ENCODE data around the gene TSPAN3.

TSPAN3 gene

DNA sequence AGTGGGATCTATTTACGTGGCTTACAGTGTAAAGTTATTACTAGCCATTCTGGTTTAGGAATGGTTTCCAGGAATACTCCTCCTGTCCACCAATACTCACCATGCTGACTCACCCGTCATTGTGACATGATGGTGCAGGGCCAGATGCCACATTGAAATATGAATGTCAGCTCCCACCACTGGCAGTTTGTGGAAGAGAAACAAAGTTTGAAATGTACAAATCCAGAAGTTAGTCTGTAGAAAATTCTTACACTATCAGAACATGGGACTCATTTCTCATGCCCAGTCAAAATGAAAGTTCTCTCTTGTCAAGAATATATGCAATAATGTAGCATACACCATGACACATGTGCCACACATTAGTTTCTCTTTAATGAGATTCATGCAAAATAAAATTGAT lies 14.4 kb upstream of the TSPAN3 start:
- DNase-seq: no peak

DNA sequence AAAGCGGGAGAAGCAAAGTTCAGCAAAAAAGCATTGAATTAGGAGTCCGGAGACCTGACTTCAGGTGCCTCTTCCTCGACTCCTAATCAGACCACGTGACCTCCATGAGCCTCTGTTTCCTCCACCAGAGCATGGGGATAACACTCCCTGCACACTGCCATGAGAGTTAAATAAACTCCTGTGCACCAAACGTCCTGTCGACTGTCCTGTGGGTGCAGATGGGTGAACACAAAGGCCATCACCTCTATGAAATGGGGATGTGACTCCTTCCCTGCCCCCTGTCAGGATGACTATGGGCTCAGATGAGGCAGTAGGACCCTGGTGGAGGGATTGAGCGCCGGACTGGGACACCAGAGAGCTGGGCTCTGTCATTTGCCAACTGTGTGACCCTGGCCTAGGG lies 13.5 kb upstream of the TSPAN3 start:
- DNase-seq: no peak

DNA sequence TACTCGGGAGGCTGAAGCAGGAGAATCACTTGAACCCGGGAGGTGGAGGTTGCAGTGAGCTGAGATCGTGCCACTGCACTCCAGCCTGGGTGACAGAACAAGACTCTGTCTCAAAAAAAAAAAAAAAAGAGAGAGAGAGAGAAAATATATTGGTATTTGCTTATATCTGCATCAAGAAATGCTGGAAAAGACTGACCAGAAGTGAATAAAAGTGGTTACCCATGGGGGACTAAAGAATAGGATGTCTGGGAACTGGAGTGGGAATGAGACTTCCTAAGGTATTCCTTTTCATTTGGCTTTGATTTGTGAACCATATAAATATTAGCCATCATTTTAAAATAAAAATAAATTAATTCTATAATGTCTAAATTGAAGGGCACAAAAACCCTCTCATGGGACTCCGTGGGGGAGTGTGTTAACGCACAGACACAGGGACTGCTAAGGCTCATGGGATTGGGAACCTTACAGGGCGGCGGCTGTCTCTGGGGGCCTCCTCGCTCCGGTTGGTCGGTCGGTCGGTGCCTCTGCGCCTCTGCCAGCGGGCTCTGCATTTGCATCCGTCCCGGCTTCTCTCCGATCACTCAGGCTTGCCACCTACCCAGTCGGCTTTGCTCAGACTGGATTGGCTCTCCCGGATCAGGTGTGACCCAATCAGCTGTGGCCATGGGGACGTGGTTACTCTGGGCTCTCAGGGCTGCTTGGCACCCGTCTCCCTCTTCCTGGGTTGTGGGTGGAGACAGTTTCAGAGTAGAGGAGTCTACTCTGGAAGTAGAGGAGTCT lies 12.7 kb upstream of the TSPAN3 start:
- peak; percentile 43 for DNase-seq

DNA sequence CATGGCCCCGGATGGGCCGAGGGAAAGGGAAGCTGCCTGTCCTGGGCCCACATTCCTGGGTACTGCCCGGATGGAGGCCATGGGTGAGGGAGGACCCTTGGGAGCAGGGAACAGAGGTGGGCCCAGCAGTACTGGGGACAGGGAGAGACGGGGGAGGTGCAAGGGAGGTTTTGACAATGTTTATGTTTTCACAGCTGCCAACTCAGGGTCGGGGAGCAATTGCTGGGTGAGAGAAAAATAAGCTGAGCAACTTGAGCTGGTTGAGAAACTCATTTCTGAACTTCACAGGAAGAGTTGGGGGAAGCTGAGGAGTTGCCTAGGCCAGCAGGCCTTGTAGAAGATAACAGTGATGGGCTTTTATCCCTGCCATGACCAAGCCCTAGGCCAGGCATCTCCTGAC lies 11.1 kb upstream of the TSPAN3 start:
- DNase-seq: peak; percentile 39

DNA sequence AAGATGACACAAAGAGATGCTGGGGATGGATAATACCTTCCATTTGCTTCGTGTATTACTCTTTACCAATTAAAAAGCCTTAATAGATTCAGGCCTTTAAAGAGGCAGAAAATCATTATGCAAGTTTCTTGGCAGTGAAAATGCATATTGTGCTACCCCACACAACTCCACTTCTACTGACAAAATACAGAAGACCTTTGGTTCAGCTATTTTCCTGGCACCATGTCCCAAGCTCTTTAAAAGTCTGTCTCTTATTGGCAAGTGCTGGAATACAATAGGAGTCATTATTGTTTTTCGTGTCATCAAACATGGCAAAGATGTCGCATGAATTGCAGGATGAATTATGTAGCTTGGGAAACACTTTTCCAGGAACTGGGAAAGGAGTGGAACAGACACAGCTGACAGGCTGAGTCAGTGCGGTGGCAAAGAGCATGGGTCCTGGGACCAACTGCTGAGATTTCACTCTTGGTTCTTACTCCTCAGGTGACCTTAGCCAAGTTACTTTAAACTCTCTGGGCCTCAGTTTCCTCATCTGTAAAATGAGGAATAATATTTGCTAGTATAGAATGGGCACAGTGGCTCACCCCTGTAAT lies 5.5 kb upstream of the TSPAN3 start:
- DNase-seq: no peak

DNA sequence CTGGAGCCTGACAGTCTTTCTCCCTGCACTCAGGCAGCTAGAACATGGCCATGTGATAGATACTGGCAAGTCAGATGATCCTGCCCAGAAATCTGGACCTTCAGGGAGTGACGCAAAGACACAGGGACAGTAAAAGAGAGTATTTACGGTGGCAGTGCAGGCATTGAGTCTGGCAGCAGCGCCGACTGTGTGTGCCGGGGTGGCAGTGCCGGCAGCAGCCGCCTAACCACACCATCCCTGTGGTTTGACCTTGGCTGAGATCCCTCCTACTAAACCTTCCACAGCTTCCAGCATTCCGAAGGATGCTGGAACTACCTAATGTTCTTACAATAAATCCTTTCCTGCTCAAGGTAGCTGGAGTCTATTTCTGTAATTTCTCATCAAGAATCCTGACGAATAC lies 4.6 kb upstream of the TSPAN3 start:
- no peak for DNase-seq

DNA sequence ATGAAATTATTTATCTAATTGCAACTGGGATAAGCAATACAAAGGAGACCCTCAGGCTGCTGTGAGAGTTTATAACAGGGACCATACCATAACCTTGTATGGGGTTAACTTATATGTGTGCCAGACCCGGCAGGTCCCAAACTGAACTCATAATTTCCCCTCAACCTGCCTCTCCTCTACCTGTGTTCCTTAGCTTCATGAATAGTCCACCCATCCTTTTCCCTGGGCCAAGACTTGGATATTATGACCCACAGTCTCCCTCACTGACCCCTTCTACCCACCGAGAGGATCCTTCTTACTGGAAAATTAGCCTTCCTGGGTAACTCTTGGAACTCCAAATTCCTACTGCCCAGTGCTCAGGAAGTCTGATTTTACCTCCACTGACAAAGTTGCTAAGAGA lies 3.4 kb upstream of the TSPAN3 start:
- no peak for DNase-seq

DNA sequence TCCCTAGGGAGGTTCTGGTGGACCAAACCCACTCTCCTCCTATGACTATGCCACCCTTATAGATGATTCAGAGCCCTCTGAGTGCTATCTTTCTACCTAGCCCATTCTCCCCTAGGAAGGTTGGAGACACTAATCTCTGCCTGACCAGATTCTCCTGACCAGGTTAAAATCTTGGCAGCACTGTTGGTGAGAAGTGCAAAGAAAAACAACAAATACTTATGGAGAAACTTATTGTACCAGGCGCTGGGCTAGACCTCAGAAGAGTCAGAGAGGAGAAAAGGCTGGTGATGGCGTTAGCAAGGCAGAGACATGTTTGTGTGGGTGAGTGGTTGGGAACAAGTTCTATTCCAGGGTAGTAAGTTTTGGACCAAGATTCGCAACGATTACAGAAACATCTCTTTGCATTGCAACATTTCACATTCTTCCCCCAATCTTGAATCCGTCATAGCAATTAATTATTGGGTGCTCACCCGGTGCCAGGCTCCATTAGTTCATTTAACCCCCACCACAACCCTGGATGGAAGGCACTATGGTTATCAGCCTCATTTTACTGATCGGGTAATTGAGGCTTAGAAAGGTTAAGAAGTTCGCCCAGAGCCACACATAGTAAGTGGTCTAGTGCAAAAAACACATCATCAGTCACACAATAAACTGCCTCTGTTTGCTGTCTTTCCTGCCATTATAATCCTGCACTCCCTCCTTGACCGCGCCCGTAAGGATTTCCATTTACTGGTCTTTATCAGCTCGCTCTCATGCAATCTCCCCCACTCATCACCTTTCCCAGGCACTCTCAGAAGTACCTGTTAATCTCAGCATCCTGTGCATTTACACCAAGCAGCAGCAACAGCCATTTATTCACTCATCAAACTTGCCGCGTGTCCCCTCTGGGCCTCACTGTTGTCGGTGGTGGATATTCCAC lies 655 bp upstream of the TSPAN3 start:
- no peak for DNase-seq

DNA sequence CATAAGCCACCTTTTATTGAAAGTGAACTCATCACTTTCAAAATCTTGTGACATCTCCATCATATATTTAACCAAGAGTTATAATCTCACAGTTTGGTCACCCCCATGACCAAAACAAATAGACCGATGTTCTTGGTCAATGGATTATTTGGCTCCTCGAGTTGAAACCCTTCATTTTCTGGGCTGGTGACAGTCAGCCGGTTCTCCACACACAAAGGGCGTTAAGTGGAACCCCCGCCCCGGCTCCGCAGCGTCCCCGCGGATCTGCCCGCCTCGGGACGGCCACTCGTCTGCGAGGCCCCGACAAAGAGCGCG lies 772 bp downstream of the TSPAN3 start:
- DNase-seq: no peak

DNA sequence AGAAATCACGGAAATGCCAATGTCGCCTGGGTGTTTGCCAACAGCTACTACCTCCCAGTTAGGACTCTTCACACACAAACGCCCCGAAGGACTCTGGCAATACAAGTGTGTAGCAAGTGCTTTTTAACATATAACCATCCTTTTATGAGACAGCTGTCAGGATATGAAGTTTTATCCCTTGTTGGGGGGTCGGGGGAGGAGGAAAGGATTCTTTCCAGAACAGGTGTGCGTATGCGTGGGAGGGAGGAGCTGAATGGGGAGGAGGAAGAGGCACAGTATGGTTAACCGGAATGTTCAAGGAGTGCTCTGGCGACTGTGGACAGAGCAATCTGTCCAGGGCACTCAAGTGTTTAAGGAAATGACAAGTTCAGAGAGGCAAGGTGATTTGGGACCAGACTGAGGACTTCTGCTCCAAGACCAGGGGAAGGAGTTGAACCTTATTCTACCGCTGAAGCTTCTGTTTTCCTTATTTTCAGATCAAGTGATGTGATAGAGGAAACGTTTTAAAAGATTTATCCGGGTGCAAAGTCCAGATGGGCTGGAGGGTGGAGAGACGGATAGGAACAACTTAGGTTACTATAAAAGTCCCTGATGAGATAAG lies 1.3 kb downstream of the TSPAN3 start:
- DNase-seq: peak; percentile 44

DNA sequence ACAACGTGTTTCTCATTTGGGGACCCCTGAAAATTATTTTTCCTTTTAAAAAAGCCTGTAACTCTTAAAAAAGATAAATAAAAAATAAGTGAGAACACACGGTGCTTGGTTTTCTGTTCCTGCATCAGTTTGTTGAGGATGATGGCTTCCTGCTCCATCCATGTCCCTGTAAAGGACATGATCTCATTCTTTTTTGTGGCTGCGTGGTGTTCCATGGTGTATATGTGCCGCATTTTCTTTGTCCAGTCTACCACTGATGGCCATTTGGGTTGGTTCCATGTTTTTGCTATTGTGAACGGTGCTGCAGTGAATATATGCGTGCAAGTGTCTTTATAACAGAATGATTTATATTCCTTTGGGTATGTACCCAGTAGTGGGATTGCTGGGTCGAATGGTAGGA lies 2.3 kb downstream of the TSPAN3 start:
- DNase-seq: no peak

DNA sequence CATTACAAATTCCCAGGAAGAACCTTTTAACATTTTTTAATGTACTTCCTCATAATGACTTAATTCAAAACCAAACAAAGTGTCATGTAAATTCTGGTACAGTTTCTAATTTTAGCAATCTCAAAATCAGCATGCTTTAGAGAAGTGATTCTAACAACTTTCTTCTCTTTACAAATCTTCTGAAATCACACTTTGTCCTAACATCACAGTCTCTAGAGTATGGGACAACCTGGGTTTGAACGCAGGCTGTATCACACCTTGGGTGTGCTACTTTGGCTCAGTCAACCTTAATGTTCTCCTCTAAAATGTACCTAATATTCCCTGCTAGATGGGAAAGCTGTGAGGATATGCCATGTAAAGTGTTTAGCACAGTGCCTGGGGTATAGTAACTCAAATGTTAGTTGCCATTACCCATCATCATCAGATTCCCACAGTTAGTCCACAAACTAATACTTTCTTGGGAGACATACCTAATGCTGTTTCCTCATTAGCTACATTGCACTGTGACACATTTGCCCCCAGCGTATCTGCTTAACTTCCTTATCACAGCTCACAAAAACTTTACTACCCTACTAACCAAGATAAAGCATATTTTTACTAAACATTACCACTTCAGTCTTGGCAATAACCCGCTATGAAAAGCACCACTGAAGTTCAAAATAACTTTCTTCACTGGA lies 3.1 kb downstream of the TSPAN3 start:
- DNase-seq: no peak

DNA sequence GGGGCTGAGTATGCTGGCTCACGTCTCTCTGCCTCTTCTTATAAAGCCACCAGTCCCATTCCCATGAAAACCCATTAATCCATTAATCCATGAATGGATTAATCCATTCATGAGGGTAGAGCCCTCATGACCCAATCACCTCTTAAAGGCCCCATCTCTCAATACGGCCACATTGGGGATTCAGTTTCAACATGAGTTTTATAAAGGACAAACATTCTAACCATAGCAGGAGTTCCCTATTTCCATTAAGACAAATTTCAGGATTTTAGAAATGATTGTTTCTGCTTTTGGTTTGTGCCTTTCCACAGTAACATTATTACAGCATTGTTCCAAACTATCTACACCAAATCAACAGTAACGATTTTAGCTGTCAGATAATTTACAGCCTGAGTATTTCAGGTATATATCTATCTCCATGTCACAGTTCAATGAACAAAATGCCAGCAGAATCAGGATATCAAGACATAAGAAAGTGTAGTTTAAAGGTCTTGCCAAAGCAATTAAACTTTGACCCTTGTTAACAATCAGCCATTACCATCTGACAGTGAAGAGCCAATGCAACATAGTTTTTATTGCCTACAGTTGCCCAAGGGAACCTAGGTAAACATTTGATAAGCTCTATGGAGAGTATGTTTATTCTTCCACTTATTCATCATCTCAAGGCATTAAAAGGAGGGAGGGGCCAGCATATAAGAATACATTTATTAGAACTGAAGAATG lies 3.8 kb downstream of the TSPAN3 start:
- no peak for DNase-seq

DNA sequence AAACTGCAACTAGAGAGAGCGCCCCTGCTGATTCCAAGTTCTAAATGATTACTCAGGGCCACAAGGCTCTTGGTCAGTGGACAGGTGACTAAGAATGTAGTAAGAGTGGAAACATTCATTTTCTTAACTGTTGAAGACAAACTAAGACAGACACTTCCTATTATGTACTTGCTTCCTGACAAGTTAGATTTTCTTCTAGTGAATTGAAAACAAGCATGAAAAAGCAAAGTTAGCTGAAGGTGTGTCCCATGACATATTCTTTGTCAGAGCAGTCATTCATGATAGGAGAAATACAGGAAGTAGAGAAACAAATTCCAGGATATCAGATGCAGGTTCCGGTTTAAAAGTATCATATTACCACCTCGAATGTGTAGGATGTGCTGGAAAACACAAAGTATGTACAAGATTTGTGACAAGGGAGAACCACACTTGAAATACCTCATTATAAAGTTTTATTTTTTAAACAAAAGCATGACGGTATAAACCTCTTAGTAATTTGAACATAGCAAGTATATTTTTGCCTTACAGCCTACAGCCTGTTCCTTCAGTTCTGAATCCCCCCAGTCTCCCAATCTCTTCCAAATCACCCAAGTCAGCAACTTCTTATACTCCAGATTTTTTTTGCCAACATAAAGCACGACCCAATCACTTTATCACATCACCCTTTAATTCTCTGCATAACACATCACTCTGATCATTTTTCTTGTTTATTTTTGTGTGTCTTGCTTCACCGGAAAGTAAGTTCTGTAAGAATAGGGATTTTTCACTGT lies 6.2 kb downstream of the TSPAN3 start:
- no peak for DNase-seq

DNA sequence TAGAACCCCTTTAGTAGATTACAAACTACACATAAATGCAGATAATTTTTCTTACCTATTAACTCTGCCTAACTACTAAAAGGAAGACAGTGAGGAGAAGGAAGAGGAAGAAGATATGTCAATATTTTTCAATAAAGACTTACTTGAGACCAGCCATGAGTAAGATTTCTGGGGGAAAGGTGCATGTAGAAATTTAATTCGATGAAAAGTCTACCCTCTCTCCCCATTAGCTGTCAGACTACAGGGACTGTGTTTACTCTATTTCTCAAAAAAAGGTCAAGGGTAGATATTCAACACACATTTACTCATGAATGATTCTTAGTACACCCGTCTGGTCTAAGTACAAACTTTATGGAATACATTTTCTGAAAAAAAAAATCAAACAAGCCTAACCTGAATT lies 6.8 kb downstream of the TSPAN3 start:
- DNase-seq: no peak

DNA sequence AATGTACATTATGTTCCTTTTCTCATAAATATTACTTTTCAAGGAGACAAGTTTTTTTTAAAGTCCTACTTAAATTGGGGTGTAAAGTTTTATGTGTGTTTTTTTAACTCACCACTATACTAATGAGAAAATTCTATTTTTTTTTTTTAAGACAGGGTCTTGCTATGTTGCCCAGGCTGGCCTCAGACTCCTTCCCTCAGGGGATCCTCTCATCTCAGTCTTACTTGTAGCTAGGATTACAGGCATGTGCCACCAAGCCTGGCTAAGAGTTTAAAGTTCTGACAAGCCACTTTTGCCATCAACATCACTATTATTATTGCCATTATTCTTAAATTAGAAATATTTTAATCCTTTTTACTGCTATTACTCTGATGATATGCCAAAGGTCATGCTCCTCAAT lies 7.7 kb downstream of the TSPAN3 start:
- DNase-seq: no peak

DNA sequence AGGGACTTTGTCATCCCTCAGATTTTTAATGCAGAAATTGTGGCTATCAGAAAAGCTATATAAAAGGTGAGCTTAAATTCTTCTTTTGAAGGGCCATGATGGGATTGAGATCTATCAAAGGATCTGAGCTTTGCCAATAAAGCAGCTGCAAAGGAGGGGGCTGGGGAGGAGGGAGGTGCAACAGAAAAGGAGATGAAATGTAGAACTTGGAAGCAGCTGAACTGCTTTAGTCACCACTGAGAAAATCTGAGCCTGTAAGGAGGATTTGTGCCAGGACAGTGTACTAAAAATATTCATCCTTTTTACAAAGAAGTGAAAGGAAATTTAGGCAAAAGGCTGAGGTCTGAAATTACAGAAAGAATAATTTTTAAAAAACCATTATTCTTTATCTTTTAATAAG lies 10.4 kb downstream of the TSPAN3 start:
- no peak for DNase-seq

DNA sequence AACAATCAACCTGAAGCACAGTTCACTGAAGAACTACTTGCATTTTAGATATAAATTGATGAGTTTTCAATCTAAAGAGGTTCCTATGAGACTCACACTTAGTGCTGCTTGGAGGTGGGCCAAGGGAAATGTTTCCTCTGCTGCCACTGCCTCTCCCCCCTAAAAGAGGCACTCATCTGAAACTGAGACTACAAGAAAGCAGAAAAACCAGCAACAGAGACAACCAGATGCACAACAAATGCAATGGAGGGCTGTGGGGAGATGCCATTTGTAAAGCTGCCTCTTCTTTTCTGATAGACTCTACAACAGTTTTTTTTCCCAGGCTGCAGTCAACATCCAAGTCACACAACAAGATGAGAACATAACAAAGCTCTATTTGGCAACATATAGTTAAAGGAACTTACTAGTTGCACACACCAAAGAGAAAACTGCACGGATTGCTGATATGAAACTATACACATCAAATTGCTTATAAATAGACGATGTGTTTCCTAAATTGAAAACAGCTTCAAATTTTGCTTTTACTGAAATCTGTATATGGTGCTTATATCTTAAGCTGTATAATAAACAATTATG lies 11.0 kb downstream of the TSPAN3 start:
- DNase-seq: no peak

DNA sequence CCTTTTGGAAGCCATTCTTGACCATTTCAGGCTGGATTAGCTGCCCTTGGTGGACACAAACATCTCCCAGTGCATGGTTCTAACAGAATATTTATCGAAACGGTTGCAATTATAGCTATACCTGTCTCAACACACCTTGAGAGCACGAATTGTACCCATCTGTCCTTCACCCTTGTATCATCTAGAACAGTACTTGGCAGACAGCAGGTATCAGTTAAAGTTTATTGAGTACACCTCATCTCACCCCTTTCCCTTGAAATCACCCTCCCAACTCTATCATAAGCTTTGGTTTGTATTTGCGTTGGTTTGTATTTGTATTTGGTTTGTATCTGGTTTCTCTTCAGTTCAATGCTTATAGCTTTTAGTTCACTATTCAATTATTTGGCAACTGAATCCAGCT lies 12.4 kb downstream of the TSPAN3 start:
- no peak for DNase-seq

DNA sequence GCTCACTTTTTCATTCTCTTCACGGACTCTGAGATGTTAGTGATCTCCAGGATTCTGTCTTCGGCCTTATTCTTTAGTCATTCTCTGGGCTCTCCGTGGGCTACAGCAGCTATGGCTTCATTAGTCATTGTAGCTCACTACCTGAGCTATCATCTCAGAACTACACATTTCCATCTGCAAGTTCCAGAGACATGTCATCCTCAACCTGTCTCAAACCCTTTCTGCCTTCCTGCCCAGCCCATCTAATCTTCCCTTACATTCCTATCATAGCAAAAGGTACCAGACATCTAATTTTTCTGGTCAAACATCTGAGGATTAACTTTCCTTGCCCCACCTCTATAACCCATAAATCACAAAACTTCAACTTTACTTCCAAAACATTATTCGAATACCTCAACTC lies 13.2 kb downstream of the TSPAN3 start:
- no peak for DNase-seq

DNA sequence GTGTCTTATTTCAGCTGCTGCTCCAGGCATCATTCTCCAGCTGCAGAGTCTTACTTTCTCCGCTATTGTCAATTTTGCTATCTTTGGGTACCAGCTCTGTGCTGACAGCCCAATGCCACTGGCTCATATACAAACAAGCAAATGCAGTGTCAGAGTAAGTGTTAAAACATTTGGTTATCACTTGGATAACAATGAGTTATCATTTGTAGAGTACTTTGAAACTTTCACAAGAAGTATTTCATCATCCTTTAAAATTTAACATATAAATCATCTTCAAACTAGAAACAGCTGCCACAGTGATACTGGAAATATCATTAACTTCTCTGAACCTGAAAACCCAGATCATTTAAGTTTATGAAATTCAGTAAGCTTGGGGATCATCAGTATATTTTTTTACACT lies 13.8 kb downstream of the TSPAN3 start:
- DNase-seq: no peak
